HG03135 (cell line): ENCODE data around the gene NR4A2.
A peak's percentile ranks its signal among the peaks of the same experiment; 100 is the strongest.

Experiments
- ATAC-seq: cut with Tn5 transposase; IDR thresholded peaks from one replicate; pipeline ENCODE4 v1.9.1; 2021; ENCODE audit warnings: mild to moderate bottlenecking, moderate library complexity; ENCODE audit not compliant: unreplicated experiment

NR4A2 gene

DNA sequence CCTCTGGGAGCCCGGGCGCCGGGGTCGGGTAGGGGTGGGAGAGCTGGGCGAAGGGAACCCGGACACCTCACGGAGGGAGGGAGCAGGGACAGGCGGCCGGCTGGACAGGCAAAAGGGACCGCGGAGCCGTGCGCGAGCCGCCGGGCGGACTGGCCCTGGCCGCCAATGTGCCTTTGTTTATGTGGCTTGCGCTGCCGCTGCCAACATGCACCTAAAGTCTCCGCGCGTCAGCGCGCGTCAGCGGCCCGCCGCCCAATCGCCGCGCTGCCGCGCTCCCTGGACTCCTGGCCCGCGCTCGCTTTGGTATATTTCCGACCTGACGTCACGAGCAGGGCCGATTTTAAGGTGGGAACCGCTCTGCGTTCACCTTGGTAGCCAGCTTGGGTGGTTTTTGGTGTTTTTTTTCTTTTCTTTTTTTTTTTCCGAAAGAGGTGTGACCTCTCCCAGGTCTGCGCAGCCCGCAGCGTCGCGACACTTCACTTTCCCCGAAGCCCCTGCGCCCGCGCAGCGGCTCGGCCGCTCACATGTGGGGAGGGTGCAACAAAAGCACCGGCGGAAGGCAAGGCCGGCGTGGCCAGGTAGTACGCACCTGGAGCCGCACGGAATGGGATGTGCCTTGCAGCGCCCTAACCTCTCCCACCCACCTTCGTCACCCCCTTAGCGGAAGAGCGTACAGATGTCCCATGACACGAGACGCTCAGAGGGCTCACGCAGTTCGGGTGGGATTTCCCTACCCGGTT is at the start of gene NR4A2:
Gene NR4A2, minus strand, starts transcription at position 188 of the 740 bp plus-strand sequence. CDS start 2,535 bp downstream, outside the sequence.
- peak; percentile 72 for ATAC-seq

DNA sequence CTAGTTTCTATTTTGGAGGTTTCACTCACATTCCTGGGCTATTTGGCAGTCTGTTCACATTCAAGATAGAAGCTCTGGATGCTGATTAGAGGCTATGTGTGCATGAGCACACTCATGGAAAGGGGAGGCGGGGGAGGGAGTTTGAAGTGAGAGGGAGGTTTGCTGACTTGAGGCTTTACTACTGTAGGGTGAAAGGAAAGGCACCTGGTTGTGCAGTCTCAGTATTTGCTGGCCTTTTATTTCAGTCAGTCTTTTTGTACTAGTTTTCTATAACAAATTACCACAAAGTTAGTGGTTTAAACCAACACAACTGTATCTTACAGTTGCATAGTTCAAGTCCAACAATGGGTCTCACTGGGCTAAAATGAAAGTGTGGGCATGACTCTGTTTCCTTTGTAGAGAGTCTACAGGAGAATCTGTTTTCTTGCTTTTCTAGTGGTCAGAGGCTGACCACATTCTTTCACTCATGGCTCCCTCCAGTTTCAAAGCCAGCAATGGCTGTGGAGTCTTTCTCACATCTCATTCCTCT is 47.7 kb upstream of the NR4A2 start:
- peak; percentile 86 for ATAC-seq

DNA sequence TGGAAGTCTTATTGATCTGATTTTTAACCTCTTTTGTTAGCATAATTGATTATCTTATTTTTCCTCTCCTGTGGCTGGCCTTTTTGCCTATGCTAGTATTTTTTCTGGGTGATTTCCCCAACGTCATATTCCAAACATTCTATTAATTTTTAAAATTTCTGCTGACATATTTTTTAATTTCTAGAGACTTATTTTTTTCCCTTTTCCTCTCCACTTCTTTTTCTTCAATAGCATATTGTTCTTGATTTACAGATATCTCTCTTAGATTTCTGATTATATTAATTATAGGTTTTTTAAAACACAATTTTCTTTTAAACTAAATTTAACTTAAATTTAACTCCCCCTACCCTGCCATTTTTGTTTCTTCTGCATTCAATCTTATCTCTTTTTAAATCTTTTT is 47.2 kb upstream of the NR4A2 start:
- ATAC-seq: no peak

DNA sequence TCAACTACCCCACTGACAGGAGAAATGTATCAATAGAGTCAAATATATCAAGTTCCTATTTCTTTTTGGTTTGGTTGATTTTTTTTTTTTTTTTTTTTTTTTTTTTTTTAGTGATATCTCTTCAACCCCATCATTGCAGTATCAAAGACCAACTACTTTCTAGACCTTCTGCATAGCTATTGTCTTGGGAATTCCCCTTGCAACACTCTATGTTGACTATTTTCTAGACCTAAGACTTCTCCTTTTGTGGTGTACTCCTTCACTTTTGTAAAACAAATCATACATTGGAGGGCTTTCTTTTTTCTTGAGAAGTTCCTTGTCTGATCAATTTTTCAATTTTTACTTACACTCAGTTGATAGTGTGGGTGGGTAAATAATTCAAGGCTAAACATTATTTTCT is 46.5 kb upstream of the NR4A2 start:
- ATAC-seq: no peak

DNA sequence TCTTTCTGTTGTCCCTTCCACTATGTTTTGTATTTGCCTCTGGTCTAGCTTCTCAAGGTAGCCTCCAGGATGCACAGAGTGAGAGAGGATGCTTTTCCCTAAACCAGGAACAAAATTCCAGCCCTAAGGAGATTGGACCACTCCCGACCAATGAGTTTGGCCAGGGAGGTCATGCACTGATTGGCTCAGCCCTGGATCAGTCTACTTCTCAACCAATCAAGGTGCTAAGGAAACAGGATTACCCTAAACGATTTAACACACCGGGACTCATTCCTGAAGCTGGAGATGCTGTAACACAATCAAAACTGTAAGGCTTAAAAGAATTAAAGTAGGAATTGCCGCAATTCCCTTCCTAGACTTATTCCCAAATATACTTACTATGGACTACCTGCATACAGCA is 34.2 kb upstream of the NR4A2 start:
- no peak for ATAC-seq

DNA sequence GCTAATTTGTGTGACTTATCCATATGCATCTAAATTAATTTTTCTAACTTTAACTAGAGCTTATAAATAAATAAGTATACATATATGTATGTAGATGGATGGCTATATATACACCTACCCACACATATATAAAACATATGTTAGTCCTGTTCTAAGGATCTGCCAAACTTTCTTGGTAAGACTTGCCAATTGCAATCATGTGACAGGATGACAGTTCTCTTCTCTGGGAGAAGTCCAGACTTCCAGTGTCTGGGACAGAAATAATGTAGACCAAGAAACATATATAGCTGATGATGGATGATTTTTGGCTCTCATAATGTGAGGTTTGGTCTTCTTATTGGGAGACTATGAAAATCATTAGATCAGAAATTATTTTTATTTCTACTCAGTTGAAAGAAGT is 30.6 kb upstream of the NR4A2 start:
- ATAC-seq: no peak

DNA sequence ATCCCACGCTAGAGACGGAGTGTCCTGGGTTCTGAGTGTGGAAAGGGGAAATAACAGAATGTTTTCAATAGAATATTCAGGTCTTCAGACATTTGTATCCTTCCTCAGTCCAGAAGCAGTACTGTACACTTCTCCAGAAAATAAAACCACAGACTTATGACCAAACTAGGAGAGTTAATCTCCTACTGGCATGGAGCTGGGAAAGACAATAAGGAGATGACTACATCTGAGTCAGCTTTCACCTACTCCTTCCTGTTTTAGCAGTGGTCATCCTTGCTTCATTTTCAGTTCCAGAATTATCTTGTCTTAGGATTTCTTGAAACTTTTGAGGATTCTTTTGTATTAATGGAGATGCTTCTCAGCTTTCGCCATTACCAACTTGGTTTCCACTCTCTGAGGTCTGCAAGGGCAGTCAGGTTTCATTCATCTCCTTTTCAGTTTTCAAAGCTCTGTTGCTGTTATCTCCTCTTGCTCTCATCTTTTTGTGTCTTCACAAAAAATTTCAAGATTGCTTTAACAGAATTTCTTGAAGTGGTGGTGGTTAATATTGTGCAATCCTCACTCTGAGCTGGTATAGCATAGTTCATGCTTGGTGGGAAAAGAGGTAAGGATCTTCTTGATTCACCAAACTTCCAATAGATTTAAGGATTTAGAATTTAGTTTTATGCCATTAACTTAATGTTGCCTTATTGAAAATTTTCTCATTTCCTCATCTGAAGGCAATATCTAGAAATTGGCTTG is 23.7 kb upstream of the NR4A2 start:
- no peak for ATAC-seq

DNA sequence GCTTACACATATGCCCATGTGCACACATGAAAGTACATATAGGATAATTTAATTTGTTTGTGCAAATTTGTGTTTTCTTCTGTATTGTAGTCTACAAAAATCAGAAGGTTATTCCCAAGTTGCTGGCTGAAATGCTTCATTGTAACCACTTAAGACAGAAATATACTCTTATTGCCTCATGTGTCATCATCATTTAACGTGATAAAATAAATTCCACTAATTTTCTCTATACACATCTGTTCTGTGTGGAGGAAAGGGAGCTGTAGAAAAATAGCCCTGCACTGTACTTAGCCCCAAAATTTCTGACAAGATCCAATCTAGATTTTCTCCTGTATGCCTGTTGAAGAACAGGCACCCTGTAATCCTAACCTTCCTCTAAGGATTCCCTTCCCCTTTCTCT is 20.4 kb upstream of the NR4A2 start:
- ATAC-seq: no peak

DNA sequence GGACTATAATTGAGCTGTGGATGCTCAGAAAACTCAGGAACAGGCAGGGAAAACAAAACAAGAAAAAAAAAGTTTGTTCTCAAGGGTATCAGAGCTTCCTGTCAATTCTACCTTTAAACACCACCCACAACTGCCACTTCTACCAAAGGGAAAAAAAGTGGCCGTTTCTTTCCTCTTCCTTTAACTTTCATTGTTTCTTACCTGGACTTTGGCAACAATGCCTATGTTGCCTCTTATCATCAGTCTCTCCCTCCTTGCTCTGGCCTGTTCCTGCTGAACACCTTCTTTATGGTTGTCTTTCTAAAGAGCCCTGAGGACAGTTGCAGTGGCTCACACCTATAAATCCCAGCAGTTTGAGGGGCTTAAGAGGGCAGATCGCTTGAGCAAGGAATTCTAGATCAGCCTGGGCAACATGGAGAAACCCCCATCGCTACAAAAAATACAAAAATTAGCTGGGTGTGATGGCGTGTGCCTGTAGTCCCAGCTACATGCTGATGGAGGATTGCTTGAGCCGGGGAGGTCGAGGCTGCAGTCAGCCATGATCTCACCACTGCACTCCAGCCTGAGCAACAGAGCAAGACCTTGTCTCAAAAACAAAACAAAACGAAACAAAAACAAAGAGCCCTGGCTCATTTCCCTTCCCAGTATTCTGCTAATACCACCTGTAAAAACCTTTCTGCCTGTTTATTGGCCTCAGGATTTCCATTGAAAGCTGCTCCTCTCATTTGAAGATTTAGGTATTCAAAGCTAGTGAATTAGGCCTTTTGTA is 18.0 kb upstream of the NR4A2 start:
- no peak for ATAC-seq

DNA sequence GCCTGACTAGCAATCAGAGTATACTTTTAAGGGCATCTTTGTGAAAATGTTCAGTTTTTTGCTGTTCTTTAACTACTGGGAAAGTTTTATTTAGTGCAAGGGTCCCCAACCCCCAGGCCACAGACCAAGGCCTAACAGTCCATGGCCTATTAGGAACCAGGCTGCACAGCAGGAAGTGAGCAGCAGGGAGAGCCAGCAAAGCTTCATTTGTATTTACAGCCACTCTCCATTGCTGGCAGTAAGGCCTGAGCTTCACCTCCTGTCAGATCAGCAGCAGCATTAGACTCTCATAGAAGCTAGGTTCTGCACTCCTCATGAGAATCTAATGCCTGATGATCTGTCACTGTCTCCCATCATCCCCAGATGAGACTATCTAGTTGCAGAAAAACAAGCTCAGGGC is 17.1 kb upstream of the NR4A2 start:
- ATAC-seq: no peak

DNA sequence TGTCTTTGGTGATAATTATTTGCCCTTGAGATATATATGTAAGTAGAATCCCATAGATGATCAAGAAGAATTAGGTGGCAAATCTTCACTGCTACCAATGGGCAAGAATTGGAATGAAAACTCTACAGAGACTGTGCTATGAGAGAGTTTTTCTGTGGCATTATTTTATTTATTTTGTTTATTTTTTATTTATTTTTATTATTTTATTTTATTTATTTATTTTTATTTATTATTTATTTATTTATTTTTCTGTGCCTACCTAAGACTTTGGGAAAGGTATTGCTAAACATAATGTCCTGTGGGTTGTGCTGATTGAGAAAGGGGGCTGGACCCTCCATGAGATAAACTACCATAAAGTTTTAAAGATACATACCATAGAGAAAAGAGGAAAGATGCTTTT is 16.6 kb upstream of the NR4A2 start:
- ATAC-seq: no peak

DNA sequence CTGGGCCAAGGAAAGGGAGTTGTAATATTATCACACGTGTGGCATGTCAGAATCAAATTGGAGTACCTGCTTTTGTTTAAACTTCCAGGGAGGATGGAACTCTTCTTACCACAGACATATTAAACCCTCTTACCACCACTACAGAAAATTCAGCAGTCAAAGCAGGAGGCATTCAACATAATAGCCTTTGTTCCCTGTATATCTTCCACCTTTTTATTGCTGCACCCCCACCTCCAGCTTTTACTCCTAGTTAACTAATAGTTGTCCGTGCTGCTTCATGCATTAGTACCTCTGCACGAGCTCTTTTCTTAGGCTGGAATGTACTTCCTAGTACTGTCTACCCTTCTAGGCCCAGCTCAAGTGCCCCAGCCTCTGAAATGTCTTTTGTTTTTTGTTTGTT is 14.9 kb upstream of the NR4A2 start:
- ATAC-seq: no peak

DNA sequence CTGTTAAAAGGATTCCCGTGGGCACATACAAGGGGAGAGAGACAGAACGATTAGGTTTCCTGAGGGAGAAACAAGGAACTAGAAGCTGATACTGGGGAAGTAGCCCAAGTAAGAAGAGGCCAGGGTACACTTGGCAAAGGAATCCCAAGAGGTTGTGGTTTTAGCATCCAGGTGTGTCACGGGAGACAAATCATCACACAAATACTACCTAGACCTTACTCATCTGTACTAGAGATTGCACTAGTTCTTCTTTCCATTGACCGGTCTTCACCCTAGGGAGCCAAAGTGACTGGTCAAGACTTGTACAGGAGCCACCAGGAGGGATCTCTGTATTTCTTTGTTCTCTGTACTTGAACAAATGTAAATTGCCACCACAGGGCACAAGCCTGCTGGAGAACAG is 14.2 kb upstream of the NR4A2 start:
- no peak for ATAC-seq

DNA sequence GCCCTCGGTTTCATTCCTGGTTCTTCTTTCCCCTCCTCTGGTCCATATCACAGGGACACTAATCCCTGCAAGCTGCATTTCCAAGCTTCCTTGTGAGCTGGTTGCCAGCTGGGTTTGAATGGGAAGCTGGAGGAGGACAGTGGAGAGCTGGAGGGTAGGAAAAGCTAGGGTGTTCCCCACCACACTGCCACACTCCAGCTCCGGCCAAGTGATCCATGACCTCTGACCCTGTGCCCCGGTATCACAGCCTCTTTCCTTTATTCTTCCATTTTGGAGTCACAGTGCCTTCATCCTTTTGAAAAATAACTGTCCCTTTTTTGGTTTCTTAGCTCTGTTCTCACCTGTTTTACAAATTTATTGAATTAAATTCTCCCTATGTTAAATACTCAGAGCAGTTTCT is 13.1 kb upstream of the NR4A2 start:
- no peak for ATAC-seq

DNA sequence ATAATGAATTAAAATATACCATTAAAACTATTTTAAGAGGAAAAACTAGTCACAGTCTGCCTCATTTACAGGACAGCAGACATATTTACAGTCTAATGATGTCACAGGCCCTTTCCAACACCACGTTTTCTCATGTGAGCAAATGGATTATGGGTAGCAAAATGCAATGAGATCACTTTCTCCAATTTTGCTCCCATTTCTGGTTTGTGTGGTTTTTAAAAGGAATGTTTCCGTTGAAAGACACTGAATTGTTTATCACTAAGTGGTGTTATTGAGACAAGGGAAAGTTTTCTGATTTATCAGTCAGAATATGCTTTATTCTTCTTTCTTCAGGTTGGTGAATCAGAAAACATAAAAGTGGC is 11.4 kb upstream of the NR4A2 start:
- ATAC-seq: no peak

DNA sequence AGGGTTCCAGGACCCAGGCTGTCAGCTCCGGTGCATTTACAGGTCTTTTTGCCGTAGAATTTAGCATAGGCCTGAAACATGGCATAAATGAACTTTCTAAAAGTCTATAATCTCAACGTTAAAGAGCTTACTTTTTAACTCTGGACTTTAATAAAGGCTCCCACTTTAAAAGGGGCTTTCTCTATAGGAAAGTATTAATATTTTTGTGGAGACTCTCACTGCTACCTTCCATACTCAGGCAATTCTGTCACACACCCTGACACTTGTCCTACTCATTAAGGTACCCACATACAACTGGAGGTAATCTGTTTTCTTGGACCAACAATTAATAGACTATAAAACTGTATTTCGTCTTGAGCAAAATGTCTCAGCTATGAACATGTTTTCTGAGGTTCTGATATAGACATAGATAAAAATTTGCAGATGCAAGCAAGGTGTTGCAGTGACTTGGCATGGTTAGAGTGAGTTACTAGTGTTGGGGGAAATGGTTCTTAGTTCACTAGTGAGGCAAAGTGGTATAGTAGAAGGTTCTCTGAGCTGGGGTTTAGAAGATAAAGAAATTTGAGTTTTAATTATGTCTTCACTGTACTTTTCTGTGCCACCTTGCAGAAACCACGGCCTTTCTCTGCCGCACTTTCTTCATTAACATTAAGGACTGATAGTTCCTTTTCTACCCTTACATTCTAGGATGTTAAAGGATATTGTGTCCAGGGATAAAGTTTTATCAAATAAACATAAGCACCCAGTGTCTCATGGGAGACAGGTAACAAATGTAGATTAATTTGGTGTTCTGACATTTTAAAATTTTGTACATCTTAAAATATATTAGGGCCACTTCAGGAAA is 10.8 kb upstream of the NR4A2 start:
- ATAC-seq: no peak

DNA sequence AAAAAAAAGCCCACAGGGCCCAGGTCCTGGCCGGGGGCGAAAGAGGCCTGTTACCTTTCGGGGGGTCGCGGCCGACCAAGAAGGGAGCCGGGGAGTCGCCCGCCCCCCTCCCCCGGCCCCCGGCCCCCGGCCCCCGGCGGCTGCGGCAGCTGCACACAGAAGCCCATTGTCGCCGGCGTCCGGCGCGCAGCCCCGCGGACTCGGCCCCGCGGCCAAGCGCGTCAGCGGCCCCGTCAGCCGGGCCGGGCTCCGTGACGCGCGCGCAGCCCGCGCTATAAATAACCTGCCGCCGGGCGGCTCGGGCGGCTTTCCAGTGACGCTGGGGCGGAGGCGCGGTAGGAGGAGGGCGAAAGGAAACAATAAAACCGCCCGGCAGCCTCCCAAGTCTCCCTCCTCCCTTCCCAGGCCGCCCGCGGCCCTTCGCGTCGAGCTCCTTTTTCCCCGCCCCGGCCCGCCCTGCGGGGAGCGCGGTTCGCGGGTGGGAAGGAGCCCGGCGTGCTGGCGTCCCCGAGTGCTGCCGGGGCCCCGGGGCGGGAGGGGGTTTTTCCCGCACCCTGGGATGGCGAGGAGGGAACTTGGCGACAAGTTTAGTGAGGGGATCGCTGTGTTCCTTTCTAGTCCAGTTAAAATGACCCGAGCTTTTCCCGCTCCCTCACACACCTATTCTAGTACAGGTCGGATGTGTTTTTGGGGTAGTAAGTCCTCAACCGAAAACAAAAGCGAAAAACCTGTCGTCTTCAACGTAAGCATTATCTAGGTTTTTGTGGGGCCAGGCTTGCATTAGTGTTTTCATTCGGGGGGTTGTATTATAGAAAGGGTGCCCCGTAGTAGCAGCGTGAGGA is 10.0 kb upstream of the NR4A2 start:
- ATAC-seq: peak; percentile 57

DNA sequence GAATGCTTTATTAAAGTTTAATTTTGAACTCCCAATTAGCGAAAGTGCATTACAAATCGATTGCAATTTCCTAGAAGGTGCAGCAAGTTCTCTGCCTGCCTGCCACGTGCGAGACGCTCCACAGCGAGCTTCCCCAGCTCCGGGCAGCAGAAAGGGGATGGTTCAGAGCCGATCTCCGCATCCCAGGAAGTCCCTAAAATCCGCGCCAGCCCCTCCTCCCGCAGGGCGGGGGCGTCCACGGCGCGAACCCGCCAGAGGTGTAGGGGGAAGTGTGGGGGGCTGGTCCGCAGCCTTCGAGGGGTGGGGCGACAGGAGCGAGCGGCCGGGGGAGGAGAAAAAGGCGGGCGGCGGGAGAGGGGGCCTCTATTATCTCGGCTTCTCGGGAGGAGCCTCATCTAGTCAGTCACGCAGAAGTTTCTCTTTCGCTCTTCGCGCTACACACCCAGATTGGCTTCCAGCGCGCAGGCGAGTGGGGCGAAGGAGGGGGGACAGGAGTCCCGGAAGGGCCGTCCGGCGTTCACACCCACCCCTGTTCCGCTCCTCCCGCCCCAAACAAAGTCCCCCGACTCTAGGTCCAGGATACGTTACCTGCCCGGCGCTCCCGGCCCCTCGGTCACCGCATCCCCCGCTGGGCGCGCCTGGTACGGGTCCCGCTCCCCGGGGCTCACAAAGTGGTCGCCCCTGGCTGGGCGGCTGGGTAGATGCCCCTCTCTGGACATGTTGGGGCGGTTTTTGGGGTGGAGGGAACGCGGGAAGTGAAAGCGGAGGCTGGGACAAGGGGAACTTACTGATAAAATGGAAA is 9.1 kb upstream of the NR4A2 start:
- peak; percentile 79 for ATAC-seq
